B cell (primary cell): ENCODE results near the gene FBXW5. TPM values are rescaled to one million over a fixed set of nuclear protein-coding genes. Genes with fewer than 3 reads are reported as not detected.

ENCODE experiments used
- ATAC-seq: fragments of 200-7000 bp; cut with Tn5 transposase; one replicate; pipeline ENCODE4 v1.10.0; 2021; ENCODE audit warnings: low read depth, mild to moderate bottlenecking, moderate number of reproducible peaks, moderate library complexity
- CTCF ChIA-PET: fragments of 350-600 bp; sonication (Branson Sonifier 250); formaldehyde crosslinking; loops from one replicate; lab custom pipeline; 2021; ENCODE audit warnings: antibody characterized with exemption, inconsistent platforms; lab: Charles Lee
- POLR2A ChIA-PET: fragments of 350-600 bp; sonication (Branson Sonifier 250); formaldehyde crosslinking; loops from one replicate; lab custom pipeline; 2021; ENCODE audit warnings: antibody characterized with exemption; lab: Charles Lee
- DNase-seq: peaks from one replicate; pipeline ENCODE4 v3.0.0; 2013
- H2AFZ ChIP-seq: 2 replicates; pipeline ENCODE4 v1.6.1; 2012; ENCODE audit warnings: mild to moderate bottlenecking, low read depth, low read length; ENCODE audit not compliant: insufficient read depth, poor library complexity, severe bottlenecking
- H3K27ac ChIP-seq, 2 donors: 1 replicate in 1 of 2; 2 replicates in 1 of 2; pipeline ENCODE4 v1.5.1; 2012 to 2013; ENCODE audit warnings: low read length in 2 of 2, mild to moderate bottlenecking in 2 of 2, moderate library complexity in 1 of 2
- H3K27me3 ChIP-seq, 4 experiments: fragments of 200-600 bp in 1 of 4; sonication (generic) in 1 of 4; replicated peaks in 1 of 4; 1 replicate in 2 of 4; 2 replicates in 2 of 4; pipeline versions ENCODE4 v1.6.1 to v1.7.0; 2013 to 2016; ENCODE audit warnings: low read length in 3 of 4, mild to moderate bottlenecking in 2 of 4, mixed read lengths in 1 of 4, moderate library complexity in 1 of 4; ENCODE audit not compliant: insufficient read depth in 4 of 4, control insufficient read depth in 3 of 4; ENCODE audit errors: control extremely low read depth in 1 of 4
- H3K36me3 ChIP-seq, 2 experiments: replicated peaks in 1 of 2; 1 replicate in 1 of 2; 2 replicates in 1 of 2; pipeline versions ENCODE4 v1.6.1 to v1.7.1; 2013; ENCODE audit warnings: low read length in 1 of 2; ENCODE audit not compliant: insufficient read depth in 2 of 2, control insufficient read depth in 1 of 2; ENCODE audit errors: control extremely low read depth in 1 of 2, extremely low read depth in 1 of 2
- H3K4me1 ChIP-seq, 2 donors: fragments of 200-600 bp in 1 of 2; sonication (generic) in 1 of 2; 1 replicate in 1 of 2; 2 replicates in 1 of 2; pipeline versions ENCODE4 v1.5.1 to v1.6.1; 2013 to 2017; ENCODE audit warnings: low read length in 2 of 2; ENCODE audit not compliant: control insufficient read depth in 2 of 2, insufficient read depth in 2 of 2
- H3K4me2 ChIP-seq: replicated peaks from 2 replicates; pipeline ENCODE3; 2012; ENCODE audit warnings: mild to moderate bottlenecking, low read depth, low read length; ENCODE audit not compliant: poor library complexity, severe bottlenecking
- H3K4me3 ChIP-seq, 5 experiments: fragments of 200-600 bp in 1 of 5; sonication (generic) in 1 of 5; 1 replicate in 3 of 5; 2 replicates in 2 of 5; pipeline versions ENCODE4 v1.5.1 to v1.7.0; 2011 to 2016; ENCODE audit warnings: low read length in 4 of 5, mild to moderate bottlenecking in 4 of 5, low read depth in 2 of 5, control low read depth in 1 of 5, moderate library complexity in 1 of 5; ENCODE audit not compliant: insufficient read depth in 1 of 5; ENCODE audit errors: control extremely low read depth in 1 of 5, extremely low read depth in 1 of 5
- H3K79me2 ChIP-seq: fragments of 200-600 bp; sonication (generic); one replicate; pipeline ENCODE4 v1.6.0; 2016; ENCODE audit warnings: low read length; ENCODE audit not compliant: control insufficient read depth, insufficient read depth
- H3K9ac ChIP-seq: fragments of 200-600 bp; sonication (generic); 2 replicates; pipeline ENCODE4 v1.6.1; 2017; ENCODE audit warnings: mild to moderate bottlenecking, low read length, moderate library complexity
- H3K9me3 ChIP-seq, 3 donors: one replicate each; pipeline versions ENCODE4 v1.6.1 to v1.7.1; 2013; ENCODE audit warnings: low read length in 2 of 3; ENCODE audit not compliant: control insufficient read depth in 2 of 3, insufficient read depth in 1 of 3; ENCODE audit errors: control extremely low read depth in 1 of 3
- H4K20me1 ChIP-seq: 2 replicates; pipeline ENCODE4 v1.6.0; 2012; ENCODE audit warnings: mild to moderate bottlenecking, low read length; ENCODE audit not compliant: insufficient read depth, control insufficient read depth, poor library complexity, severe bottlenecking
- H3K27ac Mint-ChIP-seq: one replicate; pipeline ENCODE4 v1.8.0; 2021; ENCODE audit warnings: mixed read lengths
- H3K27me3 Mint-ChIP-seq: one replicate; pipeline ENCODE4 v1.8.0; 2021; ENCODE audit warnings: mixed read lengths
- H3K4me1 Mint-ChIP-seq: one replicate; pipeline ENCODE4 v1.8.0; 2021; ENCODE audit warnings: mixed read lengths
- H3K4me3 Mint-ChIP-seq: one replicate; pipeline ENCODE4 v1.8.0; 2021; ENCODE audit warnings: mixed read lengths
- H3K9me3 Mint-ChIP-seq: one replicate; pipeline ENCODE4 v1.8.0; 2022; ENCODE audit warnings: mixed read lengths; ENCODE audit not compliant: insufficient read depth
- CTCF ChIP-seq: fragments of 200-600 bp; IDR thresholded peaks from one replicate; pipeline ENCODE4 v1.8.0; 2022; ENCODE audit warnings: antibody characterized with exemption, mild to moderate bottlenecking
- EZH2 ChIP-seq: IDR thresholded peaks from 2 replicates; pipeline ENCODE4 v1.6.1; 2012; ENCODE audit warnings: borderline replicate concordance, low read depth, mild to moderate bottlenecking, moderate library complexity, low read length; ENCODE audit not compliant: insufficient read depth, poor library complexity, severe bottlenecking
- WGBS: methylation state at CpG from one replicate; pipeline ENCODE4 v1.1.5; 2013; ENCODE audit warnings: missing lambda C conversion rate; ENCODE audit not compliant: insufficient coverage; 5-methylcytosine and 5-hydroxymethylcytosine counted together
- intact Hi-C: fragments of 100-400 bp; cut with micrococcal nuclease; formaldehyde crosslinking; loops from one replicate; pipeline ENCODE4 v1.10.0; 2022
- polyA plus RNA-seq: library from polyadenylated mRNA; depleted of rRNA; stranded (reverse); fragments of >200 nt; gene quantifications from 2 replicates; pipeline ENCODE4 v1.2.3, GENCODE V29; 2012
- total RNA-seq, 2 donors: library from RNA; stranded (reverse); fragments of 120-200 nt in 1 of 2; gene quantifications; 1 replicate in 1 of 2; 2 replicates in 1 of 2; pipeline versions ENCODE4 v1.2.3 to v1.2.4, GENCODE V29; 2013 to 2022

FBXW5 gene
- total and polyA plus RNA-seq, 2 donors (not counting 1 experiment from before 2014, with no cell fraction given), result 99.6 to 195 TPM

- ChIA-PET POLR2A (interaction anchor here (0.7 kb wide), 1 partner anchor 20 kb away, joined by 5 read pairs; no protein-coding TSS in a partner anchor), CTCF (no interaction called here)
- Histone ChIP-seq H2AFZ (peak overlapping the region; percentile 38), H3K27me3 (peaks cover 0 to 8% (median 0%) of the 10 kb centered on the region in 4 experiments), H3K4me2 (peak overlapping the region; percentile 50), H3K9ac (no peak overlapping the region), H3K79me2 (no peaks in the 10 kb centered on the region), H3K27ac (no peak overlapping the region), H3K9me3 (no peaks in the 10 kb centered on the region), H3K4me1 (peaks cover 5 to 10% of the 10 kb centered on the region in 2 donors), H4K20me1 (no peaks in the 10 kb centered on the region), H3K36me3 (no peaks in the 10 kb centered on the region), H3K4me3 (no peak overlapping the region)
- intact Hi-C loops, result no loop called here
- DNase-seq, result peak; percentile 45
- H3K27me3 Mint-ChIP-seq, result peaks cover 5% of the 10 kb centered on the region
- TF ChIP-seq CTCF (no peak), EZH2 (no peak)
- H3K4me3 Mint-ChIP-seq, result peak overlapping the region; percentile 68
- peak; percentile 51 for ATAC-seq
- H3K27ac Mint-ChIP-seq, result peak overlapping the region; percentile 3
- no peaks in the 10 kb centered on the region for H3K9me3 Mint-ChIP-seq
- WGBS, result 28% methylated on average over 17 of the region's 23 CpGs
- peaks cover 11% of the 10 kb centered on the region for H3K4me1 Mint-ChIP-seq
These were observed 21.4 kb upstream of the FBXW5 start for GRCh38 chr9:136965771-136966484.

GRCh38 chr9:136964833-136965422 lies 20.4 kb upstream of the FBXW5 start:
- Histone ChIP-seq H3K79me2 (no peaks in the 10 kb centered on the region), H3K27ac (no peak overlapping the region), H3K27me3 (peaks cover 0 to 4% (median under 1%) of the 10 kb centered on the region in 4 experiments), H3K4me3 (no peak overlapping the region), H4K20me1 (no peaks in the 10 kb centered on the region), H3K4me1 (peaks cover 5 to 10% of the 10 kb centered on the region in 2 donors), H2AFZ (no peak overlapping the region), H3K36me3 (no peaks in the 10 kb centered on the region), H3K9me3 (no peaks in the 10 kb centered on the region), H3K9ac (no peak overlapping the region), H3K4me2 (no peak overlapping the region)
- Mint-ChIP-seq H3K9me3 (no peaks in the 10 kb centered on the region), H3K4me3 (no peak overlapping the region), H3K4me1 (peaks cover 11% of the 10 kb centered on the region), H3K27me3 (peaks cover 5% of the 10 kb centered on the region), H3K27ac (no peak overlapping the region)
- 85% methylated on average over 20 of the region's 26 CpGs for WGBS
- ChIA-PET CTCF (interaction anchor here (0.7 kb wide), 1 partner anchor 159 kb away, joined by 3 read pairs; no protein-coding TSS in a partner anchor), POLR2A (interaction anchor here (0.7 kb wide), 2 partner anchors 64 to 73 kb away, joined by 3 to 5 read pairs; no protein-coding TSS in a partner anchor)
- TF ChIP-seq EZH2 (no peak), CTCF (no peak)
- intact Hi-C loops, result no loop called here
- no peak for ATAC-seq
- DNase-seq, result no peak
